K562 (cell line): ENCODE measurements around the gene SNAP23. TPM values are rescaled to one million over a fixed set of nuclear protein-coding genes. Genes with fewer than 3 reads are reported as not detected.
A peak's percentile ranks its signal among the peaks of the same experiment; 100 is the strongest.

Experiments
- ARID1B ChIP-seq: fragments of 450-650 bp; IDR thresholded peaks from 2 replicates; pipeline ENCODE4 v1.6.1; 2016; ENCODE audit warnings: antibody characterized with exemption, mild to moderate bottlenecking, inconsistent platforms
- BACH1 ChIP-seq: fragments of 200-800 bp; sonication (Bioruptor generic); IDR thresholded peaks from 2 replicates; pipeline ENCODE4 v1.6.1; 2016; ENCODE audit warnings: missing genetic modification characterization, missing compliant biosample characterization
- BRD4 ChIP-seq: fragments of 200-600 bp; sonication (generic); IDR thresholded peaks from 2 replicates; pipeline ENCODE4 v1.6.1; 2017; ENCODE audit warnings: inconsistent platforms
- ELF2 ChIP-seq: fragments of 250-450 bp; sonication (Bioruptor Pico); IDR thresholded peaks from 2 replicates; pipeline ENCODE4 v1.5.0; 2021; ENCODE audit warnings: mild to moderate bottlenecking
- EZH2 ChIP-seq: IDR thresholded peaks from 2 replicates; pipeline ENCODE4 v1.6.1; 2012; ENCODE audit warnings: low read depth, mild to moderate bottlenecking, inconsistent platforms, low read length, borderline replicate concordance
- JUN ChIP-seq, 2 experiments: sonication (generic) in 1 of 2; formaldehyde crosslinking in 1 of 2; IDR thresholded peaks; 2 replicates each; pipeline versions ENCODE4 v1.6.1 to v1.8.0; 2012 to 2022; ENCODE audit warnings: borderline replicate concordance in 2 of 2, mild to moderate bottlenecking in 2 of 2, improper control_type of control experiment in 1 of 2, low read depth in 1 of 2, low read length in 1 of 2, missing genetic modification reagents in 1 of 2
- KAT2B ChIP-seq: IDR thresholded peaks from one replicate; pipeline ENCODE4 v1.6.1; 2012; ENCODE audit warnings: low read depth, mild to moderate bottlenecking, control low read depth, inconsistent platforms, low read length, moderate library complexity
- MAFK ChIP-seq: IDR thresholded peaks from 2 replicates; pipeline ENCODE4 v1.6.1; 2011; ENCODE audit warnings: low read length, improper control_type of control experiment
- MXI1 ChIP-seq: IDR thresholded peaks from 2 replicates; pipeline ENCODE4 v1.6.1; 2011; ENCODE audit warnings: low read depth, mild to moderate bottlenecking, improper control_type of control experiment, low read length
- MYBL2 ChIP-seq, 2 experiments: fragments of 450-650 bp in 1 of 2; sonication (generic) in 1 of 2; formaldehyde crosslinking in 1 of 2; IDR thresholded peaks; 2 replicates each; pipeline versions ENCODE4 v1.6.1 to v1.8.1; 2017 to 2022; ENCODE audit warnings: borderline replicate concordance in 1 of 2, inconsistent platforms in 1 of 2, low read depth in 1 of 2, mild to moderate bottlenecking in 1 of 2, missing genetic modification reagents in 1 of 2, moderate library complexity in 1 of 2
- MYNN ChIP-seq, 2 experiments: sonication (generic); formaldehyde crosslinking in 1 of 2; IDR thresholded peaks; 2 replicates each; pipeline versions ENCODE4 v1.5.0 to v1.6.1; 2016 to 2020; ENCODE audit warnings: antibody characterized with exemption in 1 of 2, missing genetic modification reagents in 1 of 2
- NONO ChIP-seq, 2 experiments: fragments of 200-400 bp in 1 of 2; fragments of 450-650 bp in 1 of 2; formaldehyde crosslinking in 1 of 2; IDR thresholded peaks; 2 replicates each; pipeline ENCODE4 v1.6.1; 2017; ENCODE audit warnings: low read depth in 2 of 2, mild to moderate bottlenecking in 2 of 2, moderate library complexity in 2 of 2, low read length in 1 of 2
- NR1H2 ChIP-seq: sonication (generic); formaldehyde crosslinking; IDR thresholded peaks from 2 replicates; pipeline ENCODE4 v1.4.0; 2020; ENCODE audit warnings: mild to moderate bottlenecking, missing genetic modification reagents
- NR3C1 ChIP-seq: sonication (generic); formaldehyde crosslinking; IDR thresholded peaks from 2 replicates; pipeline ENCODE4 v1.8.1; 2022; ENCODE audit warnings: missing genetic modification reagents
- PCBP2 ChIP-seq: fragments of 200-400 bp; formaldehyde crosslinking; IDR thresholded peaks from 2 replicates; pipeline ENCODE4 v1.6.1; 2018; ENCODE audit warnings: low read length, low read depth, mild to moderate bottlenecking, moderate library complexity; ENCODE audit not compliant: poor library complexity, severe bottlenecking
- PHB2 ChIP-seq: fragments of 450-650 bp; IDR thresholded peaks from 2 replicates; pipeline ENCODE4 v1.6.1; 2017; ENCODE audit warnings: low read depth
- PTBP1 ChIP-seq: fragments of 200-400 bp; formaldehyde crosslinking; IDR thresholded peaks from 2 replicates; pipeline ENCODE4 v1.6.1; 2017; ENCODE audit warnings: low read depth, low read length
- PURB ChIP-seq: sonication (generic); formaldehyde crosslinking; IDR thresholded peaks from 2 replicates; pipeline ENCODE4 v1.9.0; 2021; ENCODE audit warnings: low read depth, mild to moderate bottlenecking, missing genetic modification reagents
- RNF2 ChIP-seq: sonication (generic); IDR thresholded peaks from 2 replicates; pipeline ENCODE4 v1.6.1; 2016
- ZNF124 ChIP-seq: sonication (generic); formaldehyde crosslinking; IDR thresholded peaks from 2 replicates; pipeline ENCODE4 v1.8.1; 2022; ENCODE audit warnings: missing genetic modification reagents
- ZNF408 ChIP-seq: fragments of 250-450 bp; sonication (Bioruptor Pico); IDR thresholded peaks from 2 replicates; pipeline ENCODE4 v1.4.0; 2020; ENCODE audit warnings: low read depth, mild to moderate bottlenecking, moderate library complexity
- ZNF79 ChIP-seq: fragments of 250-450 bp; sonication (Bioruptor Pico); IDR thresholded peaks from 2 replicates; pipeline ENCODE4 v1.4.0; 2020; ENCODE audit warnings: low read depth, mild to moderate bottlenecking, moderate library complexity
- polyA plus RNA-seq, 8 experiments: library from polyadenylated mRNA; depleted of rRNA in 4 of 8; stranded (reverse) in 5 of 8; unstranded in 3 of 8; fragments of >200 nt; fragmentation: Nextera tagmentation in 2 of 8; fragmentation: Illumina TruSeq in 1 of 8; extraction: Ambion mirVana in 2 of 8; extraction: Trizol in 1 of 8; gene quantifications; 2 replicates each; pipeline versions ENCODE4 v1.2.1 to v1.2.3, GENCODE V29; 2011 to 2014; ENCODE audit warnings: inconsistent platforms in 1 of 8, missing spikeins in 1 of 8
- total RNA-seq, 7 experiments: library from RNA; depleted of rRNA in 6 of 7; stranded (reverse); fragments of >200 nt in 6 of 7; fragmentation: Illumina TruSeq in 2 of 7; extraction: Trizol in 2 of 7; gene quantifications; 2 replicates each; pipeline versions ENCODE4 v1.2.1 to v1.2.3, GENCODE V29; 2011 to 2021; ENCODE audit warnings: low replicate concordance in 1 of 7
- TF ChIP-seq, protein P1 (sequence below): fragments of 450-650 bp; IDR thresholded peaks from 2 replicates; pipeline ENCODE4 v1.6.1; 2016; ENCODE audit warnings: antibody characterized with exemption
- TF ChIP-seq, protein P2 (sequence below): sonication (generic); formaldehyde crosslinking; IDR thresholded peaks from 2 replicates; pipeline ENCODE4 v1.8.1; 2022; ENCODE audit warnings: missing genetic modification reagents
- TF ChIP-seq, protein P3 (sequence below): fragments of 200-800 bp; sonication (Bioruptor generic); IDR thresholded peaks from 2 replicates; pipeline ENCODE4 v1.6.1; 2017; ENCODE audit warnings: missing genetic modification characterization, missing compliant biosample characterization

SNAP23 gene
- total and polyA plus RNA-seq, 9 of the 15 experiments (the other 6 are each of a cell fraction or from before 2014, with no cell fraction given) = 78.9 to 168 (median 117) TPM

GRCh38 chr15:42499858-42500609 lies 4.6 kb downstream of the SNAP23 start (continued):
- TF ChIP-seq PURB (no peak), RNF2 (no peak), MYBL2 (IDR thresholded peaks at IDR 0.05; ENCODE audit: low read depth) (no peak), MYBL2 (CRISPR knock-in tag; IDR thresholded peaks at IDR 0.05; ENCODE audit: borderline replicate concordance) (no peak), ELF2 (no peak), ZNF79 (CRISPR knock-in tag) (no peak), MXI1 (no peak), NR3C1 (CRISPR knock-in tag) (no peak), KAT2B (no peak), MYNN (IDR thresholded peaks at IDR 0.05) (0 out of 2 replicates have a peak, but pooled peaks have one; percentile 23), MYNN (CRISPR knock-in tag; IDR thresholded peaks at IDR 0.05) (no peak), ARID1B (peak; percentile 78), BRD4 (no peak), BACH1 (tag) (no peak), PHB2 (peak; percentile 61), NONO (IDR thresholded peaks at IDR 0.05; ENCODE audit: low read depth in 2 of 2, low read length in 1 of 2) (no peak), PTBP1 (no peak), MAFK (no peak; the same call in 1 of the 2 replicates), JUN (IDR thresholded peaks at IDR 0.05; ENCODE audit: borderline replicate concordance, low read depth, low read length) (no peak), JUN (CRISPR knock-in tag; IDR thresholded peaks at IDR 0.05; ENCODE audit: borderline replicate concordance) (no peak), ZNF408 (CRISPR knock-in tag) (no peak), EZH2 (no peak), ZNF124 (no peak), PCBP2 (no peak), NR1H2 (CRISPR knock-in tag) (no peak)
- TF ChIP-seq, protein P1, sequence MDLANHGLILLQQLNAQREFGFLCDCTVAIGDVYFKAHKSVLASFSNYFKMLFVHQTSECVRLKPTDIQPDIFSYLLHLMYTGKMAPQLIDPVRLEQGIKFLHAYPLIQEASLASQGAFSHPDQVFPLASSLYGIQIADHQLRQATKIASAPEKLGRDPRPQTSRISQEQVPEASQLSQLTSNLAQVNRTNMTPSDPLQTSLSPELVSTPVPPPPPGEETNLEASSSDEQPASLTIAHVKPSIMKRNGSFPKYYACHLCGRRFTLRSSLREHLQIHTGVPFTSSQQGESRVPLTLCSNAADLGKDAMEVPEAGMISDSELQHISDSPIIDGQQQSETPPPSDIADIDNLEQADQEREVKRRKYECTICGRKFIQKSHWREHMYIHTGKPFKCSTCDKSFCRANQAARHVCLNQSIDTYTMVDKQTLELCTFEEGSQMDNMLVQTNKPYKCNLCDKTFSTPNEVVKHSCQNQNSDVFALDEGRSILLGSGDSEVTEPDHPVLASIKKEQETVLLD = no peak
- TF ChIP-seq, protein P2, sequence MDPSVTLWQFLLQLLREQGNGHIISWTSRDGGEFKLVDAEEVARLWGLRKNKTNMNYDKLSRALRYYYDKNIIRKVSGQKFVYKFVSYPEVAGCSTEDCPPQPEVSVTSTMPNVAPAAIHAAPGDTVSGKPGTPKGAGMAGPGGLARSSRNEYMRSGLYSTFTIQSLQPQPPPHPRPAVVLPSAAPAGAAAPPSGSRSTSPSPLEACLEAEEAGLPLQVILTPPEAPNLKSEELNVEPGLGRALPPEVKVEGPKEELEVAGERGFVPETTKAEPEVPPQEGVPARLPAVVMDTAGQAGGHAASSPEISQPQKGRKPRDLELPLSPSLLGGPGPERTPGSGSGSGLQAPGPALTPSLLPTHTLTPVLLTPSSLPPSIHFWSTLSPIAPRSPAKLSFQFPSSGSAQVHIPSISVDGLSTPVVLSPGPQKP (CRISPR knock-in tag) = no peak
- TF ChIP-seq, protein P3, sequence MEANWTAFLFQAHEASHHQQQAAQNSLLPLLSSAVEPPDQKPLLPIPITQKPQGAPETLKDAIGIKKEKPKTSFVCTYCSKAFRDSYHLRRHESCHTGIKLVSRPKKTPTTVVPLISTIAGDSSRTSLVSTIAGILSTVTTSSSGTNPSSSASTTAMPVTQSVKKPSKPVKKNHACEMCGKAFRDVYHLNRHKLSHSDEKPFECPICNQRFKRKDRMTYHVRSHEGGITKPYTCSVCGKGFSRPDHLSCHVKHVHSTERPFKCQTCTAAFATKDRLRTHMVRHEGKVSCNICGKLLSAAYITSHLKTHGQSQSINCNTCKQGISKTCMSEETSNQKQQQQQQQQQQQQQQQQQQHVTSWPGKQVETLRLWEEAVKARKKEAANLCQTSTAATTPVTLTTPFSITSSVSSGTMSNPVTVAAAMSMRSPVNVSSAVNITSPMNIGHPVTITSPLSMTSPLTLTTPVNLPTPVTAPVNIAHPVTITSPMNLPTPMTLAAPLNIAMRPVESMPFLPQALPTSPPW (CRISPR knock-in tag) = peak; percentile 83
